Inflammatory macrophage treated with lipopolysaccharide for 1 hour (primary cell): ENCODE results near the gene LSMEM2.
"Not testable (repeated sequence)": the region's sequence is repeated elsewhere in the genome, so short reads cannot be mapped to it uniquely, and the experiment has no call there.

Experiments used
- DNase-seq, 2 donors: peaks; one replicate each; pipeline ENCODE4 v3.0.0-alpha.2; 2020 to 2022

Gene LSMEM2

GRCh38 chr3:50284121-50284520 is 5.2 kb downstream of the LSMEM2 start:
- DNase-seq, result not testable (repeated sequence)

GRCh38 chr3:50286322-50287227 is 7.7 kb downstream of the LSMEM2 start:
- DNase-seq, result no peak

DNA sequence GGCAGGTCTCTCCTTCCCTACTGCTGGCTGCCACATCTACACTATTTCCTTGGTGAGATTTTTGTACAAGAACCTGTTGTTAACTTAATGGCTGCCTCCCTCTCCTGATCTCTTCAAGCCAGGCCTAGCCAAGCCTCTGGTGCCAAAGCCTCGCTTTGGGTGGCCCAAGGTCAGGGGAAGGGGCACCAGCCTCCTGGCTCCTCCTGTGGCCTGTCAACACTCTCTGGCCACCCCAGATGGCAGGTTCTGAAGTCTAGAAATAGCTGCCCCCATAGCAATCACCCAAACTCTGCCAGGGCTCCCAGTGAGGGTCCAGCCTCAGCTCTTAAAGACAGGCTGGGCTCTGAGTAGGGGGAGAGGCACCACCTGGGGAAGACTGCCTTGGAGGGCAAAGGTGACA is 8.4 kb downstream of the LSMEM2 start:
- DNase-seq, result no peak

- DNase-seq, result no peak
Measured at GRCh38 chr3:50288387-50289007, 9.6 kb downstream of the LSMEM2 start.

DNA sequence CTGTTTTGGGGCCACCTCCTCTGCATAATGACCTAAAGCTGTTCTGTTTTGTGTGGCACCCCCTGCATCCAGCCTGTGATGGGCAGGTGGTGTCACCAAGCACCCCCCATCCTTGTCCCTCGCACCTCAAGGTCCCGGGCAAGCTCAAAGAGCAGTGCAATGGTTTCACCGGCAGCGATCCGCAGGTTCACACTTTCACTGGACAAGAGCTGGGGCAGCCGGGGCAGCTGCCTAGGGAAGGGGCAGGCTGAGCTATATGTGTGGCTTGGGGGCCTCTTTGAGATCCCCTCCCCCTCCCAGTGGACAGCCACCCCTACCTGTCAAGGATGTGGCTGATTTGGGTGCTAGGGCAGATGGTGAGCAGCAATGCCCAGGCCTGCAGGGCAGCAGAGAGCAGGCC is 10.2 kb downstream of the LSMEM2 start:
- no peak for DNase-seq

DNA sequence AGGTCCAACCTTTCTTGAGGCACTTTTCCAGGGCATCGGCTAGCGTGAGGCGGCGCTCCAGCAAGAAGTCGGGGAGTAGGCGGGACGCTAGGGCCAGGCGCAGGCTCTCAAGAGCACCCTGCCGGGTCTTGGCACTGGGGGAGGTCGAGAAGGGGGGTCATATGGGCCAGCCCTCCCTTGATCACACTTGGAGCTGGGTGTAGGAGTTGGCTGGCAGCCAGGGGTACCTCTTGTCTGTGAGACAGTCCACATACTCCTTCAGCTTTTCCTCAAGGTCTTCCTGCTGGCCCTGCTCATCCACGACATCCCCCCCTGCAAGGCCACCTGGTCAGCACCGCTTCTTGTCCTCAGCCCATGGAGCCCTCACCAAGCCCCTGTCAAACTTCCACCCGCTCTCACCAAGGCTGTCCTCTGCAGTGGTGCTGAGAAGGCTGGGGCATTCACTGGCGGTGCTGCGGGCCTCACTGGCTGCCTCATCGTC is 11.3 kb downstream of the LSMEM2 start:
- no peak for DNase-seq

GRCh38 chr3:50292159-50293078 is 13.5 kb downstream of the LSMEM2 start, which contains the start of gene IFRD2:
Gene IFRD2 (minus strand): TSS chr3:50292429. CDS start chr3:50292274, 155 bp downstream.
- DNase-seq, result peak; percentile 95 to 97

DNA sequence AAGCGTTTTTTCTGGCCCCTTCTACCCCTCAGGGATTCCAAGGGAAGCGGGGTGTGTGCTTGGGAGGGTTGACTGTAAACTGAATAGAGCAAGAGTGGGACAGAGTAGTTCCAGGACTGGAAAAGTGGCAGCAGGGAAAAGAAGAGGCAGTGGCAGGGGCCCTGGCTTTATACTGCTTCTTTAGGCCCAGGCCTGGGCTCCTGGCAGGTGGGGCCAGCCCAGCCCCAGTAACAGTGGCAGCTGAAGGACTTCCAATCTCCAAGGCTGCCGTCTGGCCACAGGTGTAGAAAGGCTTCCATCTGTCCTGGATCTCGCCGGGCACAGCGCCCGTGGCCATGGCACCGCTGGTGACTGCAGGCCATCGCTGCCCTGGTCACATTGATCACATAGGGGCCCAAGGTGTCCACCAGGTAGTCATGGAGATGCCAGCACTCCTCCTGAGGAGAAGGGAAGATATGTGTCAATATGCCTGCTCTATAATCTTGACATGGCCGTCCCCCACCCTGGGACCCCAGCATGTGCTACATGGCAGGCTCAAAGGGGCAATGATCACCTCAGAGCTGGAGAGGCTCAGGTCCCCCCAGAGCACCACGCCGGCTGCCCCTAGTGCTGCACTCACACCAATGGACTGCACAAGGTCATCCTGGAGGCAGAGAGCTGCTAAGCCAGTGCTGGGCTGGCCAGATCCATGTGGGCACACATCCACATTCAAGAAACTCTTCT is 14.4 kb downstream of the LSMEM2 start:
- no peak for DNase-seq

- no peak for DNase-seq
Measured at GRCh38 chr3:50294089-50294488, 15.2 kb downstream of the LSMEM2 start.

DNA sequence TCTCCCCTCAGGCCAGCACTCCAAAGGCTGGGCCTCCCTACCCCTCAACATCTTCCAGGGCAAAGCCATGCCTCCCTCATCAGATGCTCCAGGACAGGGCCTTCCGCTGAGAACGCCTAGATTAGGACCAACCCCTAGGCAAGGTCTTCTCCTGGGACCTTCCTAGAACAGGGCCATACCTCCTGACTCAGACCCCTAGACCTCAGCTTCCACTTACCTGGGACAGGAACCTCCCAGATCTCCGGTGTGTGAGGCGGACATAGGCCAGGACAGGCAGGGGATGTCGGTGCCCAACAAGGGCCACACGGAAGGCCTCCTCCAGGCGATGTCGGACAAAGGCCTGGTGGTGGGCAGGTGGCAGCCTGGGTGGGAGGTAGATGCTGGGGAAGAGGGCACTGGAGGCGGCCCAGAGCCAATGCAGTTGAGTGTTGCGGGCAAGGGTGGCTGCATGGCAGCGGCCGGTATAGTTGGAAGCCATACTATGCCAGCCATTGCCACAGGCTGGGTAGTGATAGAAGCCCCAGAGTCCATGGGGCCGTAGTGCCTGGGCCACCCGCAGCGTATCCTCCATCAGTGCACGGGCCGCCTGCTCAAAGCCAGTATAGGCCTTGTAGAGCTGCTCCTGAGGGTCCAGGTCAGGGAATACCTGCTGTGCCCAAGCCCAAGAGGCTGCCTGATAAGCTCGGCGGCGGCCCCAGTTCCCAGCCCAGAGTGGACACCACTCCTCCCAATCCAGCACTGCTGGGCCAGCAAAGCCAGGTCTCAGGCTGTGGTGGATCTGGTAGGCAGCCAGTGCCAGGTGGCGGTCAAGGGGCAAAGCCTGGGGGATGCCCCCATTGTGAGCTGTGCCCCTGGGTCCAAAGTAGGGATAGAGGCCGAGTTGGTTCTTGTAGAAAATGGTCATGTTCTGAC is 15.9 kb downstream of the LSMEM2 start:
- DNase-seq, result no peak

- DNase-seq, result no peak
Measured at GRCh38 chr3:50295553-50296431, 16.9 kb downstream of the LSMEM2 start.

DNA sequence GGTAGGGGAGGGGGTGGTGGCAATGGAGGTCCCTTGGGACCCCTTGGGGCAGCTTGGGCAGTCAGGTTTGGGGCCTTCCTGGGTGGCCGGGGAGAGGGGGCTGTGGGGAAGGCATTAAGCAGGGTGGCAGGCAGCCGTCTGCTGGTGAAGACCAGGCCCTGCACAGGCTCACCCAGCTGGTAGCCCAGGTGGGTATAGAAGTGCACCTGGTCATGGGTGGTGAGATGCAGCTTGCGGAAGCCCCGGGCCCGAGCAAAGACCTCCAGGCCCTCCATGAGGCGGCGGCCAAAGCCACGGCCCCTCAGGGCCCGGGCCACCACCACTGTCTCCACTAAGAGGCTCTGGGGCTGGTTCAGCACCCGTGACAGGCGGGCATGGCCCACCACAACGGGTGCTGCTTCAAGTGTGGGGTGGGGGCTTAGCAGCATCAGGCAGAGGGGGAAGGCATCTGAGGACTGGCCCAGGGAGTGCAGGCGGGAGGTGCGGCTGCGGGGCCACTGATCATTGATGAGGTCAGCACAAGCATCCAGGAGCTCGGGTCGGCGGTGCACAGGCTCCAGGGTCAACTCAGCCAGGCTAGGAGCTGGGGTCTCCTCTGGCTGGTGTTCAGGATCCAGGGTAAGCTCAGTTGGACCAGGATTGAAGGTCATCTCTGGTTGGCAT is 18.0 kb downstream of the LSMEM2 start:
- DNase-seq, result no peak

GRCh38 chr3:50297384-50297775 is 18.5 kb downstream of the LSMEM2 start:
- no peak for DNase-seq

DNA sequence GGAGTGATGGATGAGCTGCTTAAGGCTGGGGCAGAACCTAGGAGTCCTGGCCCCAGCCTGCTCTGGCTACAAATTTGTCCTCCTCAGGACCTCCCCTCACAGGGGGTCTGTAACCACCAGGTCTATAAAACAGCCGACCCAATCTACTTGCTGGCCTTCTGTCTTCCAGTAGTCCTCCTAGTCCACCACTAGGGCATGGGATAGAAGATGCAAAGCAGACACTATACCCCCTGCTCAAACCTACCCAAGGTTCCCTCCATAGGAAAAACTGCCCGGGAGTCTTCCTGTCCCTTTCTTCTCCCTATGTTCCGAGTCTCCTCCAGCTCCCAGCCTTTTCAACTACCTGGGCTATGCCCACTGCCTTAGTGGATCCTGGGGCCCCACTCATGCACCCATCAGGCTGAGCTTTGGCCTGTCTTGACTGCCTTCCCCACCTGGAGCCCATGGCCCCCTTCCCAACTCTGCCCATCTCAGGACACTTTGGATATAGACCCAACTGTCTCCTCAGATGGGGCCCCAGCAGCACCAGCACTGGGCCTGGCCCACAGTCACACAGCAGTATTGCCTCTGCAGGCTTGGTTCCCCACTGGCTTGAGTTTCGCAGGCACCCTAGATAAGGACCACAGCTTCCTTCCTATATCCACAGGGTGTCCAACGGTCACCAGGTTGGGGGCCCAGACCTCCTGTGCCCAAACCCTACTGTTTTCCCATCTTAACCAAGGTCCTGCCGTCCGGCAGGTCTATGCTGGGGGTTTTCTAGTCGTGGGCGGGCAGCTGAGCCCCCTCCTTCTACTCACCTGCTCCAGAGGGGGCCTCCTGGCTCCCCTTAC is 19.2 kb downstream of the LSMEM2 start:
- DNase-seq, result no peak

- DNase-seq, result peak; percentile 99 to 100
Measured at GRCh38 chr3:50298836-50299637, 20.1 kb downstream of the LSMEM2 start, which contains the start of the genes HYAL3 and NAA80. Gene HYAL3 (minus strand): TSS chr3:50299405. CDS start chr3:50295602, 3,803 bp downstream. Gene NAA80 (minus strand): TSS chr3:50299405. CDS start chr3:50297463, 1,942 bp downstream.

- no peak for DNase-seq
Measured at GRCh38 chr3:50299638-50299928, 20.7 kb downstream of the LSMEM2 start.

- DNase-seq, result peak; percentile 74 to 87
Measured at GRCh38 chr3:50299929-50300680, 21.2 kb downstream of the LSMEM2 start.
